SK-N-SH treated with all-trans-retinoic acid at 6 μM for 48 hours (cell line): ENCODE results near the gene RTN4R.
"Not testable (repeated sequence)": the region's sequence is repeated elsewhere in the genome, so short reads cannot be mapped to it uniquely, and the experiment has no call there.

Source experiments
- BACH2 ChIP-seq: fragments of 250-450 bp; sonication (Bioruptor Pico); IDR thresholded peaks from 2 replicates; pipeline ENCODE4 v1.9.0; 2021; ENCODE audit warnings: mild to moderate bottlenecking, borderline replicate concordance
- CSDC2 ChIP-seq: fragments of 250-450 bp; sonication (Bioruptor Pico); IDR thresholded peaks from 2 replicates; pipeline ENCODE4 v1.5.0; 2020; ENCODE audit warnings: mild to moderate bottlenecking, moderate library complexity
- RARB ChIP-seq: fragments of 250-450 bp; sonication (Bioruptor Pico); IDR thresholded peaks from 2 replicates; pipeline ENCODE4 v1.8.0; 2021; ENCODE audit warnings: mild to moderate bottlenecking, moderate library complexity
- TCF4 ChIP-seq: fragments of 250-450 bp; sonication (Bioruptor Pico); IDR thresholded peaks from 2 replicates; pipeline ENCODE4 v1.8.0; 2021; ENCODE audit warnings: mild to moderate bottlenecking, moderate library complexity, borderline replicate concordance
- ZFP3 ChIP-seq: fragments of 250-450 bp; sonication (Bioruptor Pico); IDR thresholded peaks from 2 replicates; pipeline ENCODE4 v1.5.0; 2020; ENCODE audit warnings: mild to moderate bottlenecking, moderate library complexity
- ZFP30 ChIP-seq: fragments of 450-650 bp; formaldehyde crosslinking; IDR thresholded peaks from 2 replicates; pipeline ENCODE4 v1.5.0; 2022; ENCODE audit warnings: mild to moderate bottlenecking, moderate library complexity
- ZNF565 ChIP-seq: fragments of 450-650 bp; formaldehyde crosslinking; conservative IDR thresholded peaks from 2 replicates; pipeline ENCODE4 v1.5.0; 2020; ENCODE audit warnings: low read depth, mild to moderate bottlenecking, moderate library complexity
- ZNF70 ChIP-seq: fragments of 450-650 bp; formaldehyde crosslinking; IDR thresholded peaks from 2 replicates; pipeline ENCODE4 v1.5.0; 2020; ENCODE audit warnings: mild to moderate bottlenecking, moderate library complexity
- TF ChIP-seq, protein P1 (sequence below): fragments of 250-450 bp; sonication (Bioruptor Pico); IDR thresholded peaks from 2 replicates; pipeline ENCODE4 v1.8.0; 2020; ENCODE audit warnings: mild to moderate bottlenecking, moderate library complexity, borderline replicate concordance
- TF ChIP-seq, protein P2 (sequence below): fragments of 250-450 bp; sonication (Bioruptor Pico); IDR thresholded peaks from 2 replicates; pipeline ENCODE4 v1.8.0; 2021; ENCODE audit warnings: low read depth, mild to moderate bottlenecking, moderate library complexity, borderline replicate concordance
- TF ChIP-seq, protein P3 (sequence below): fragments of 250-450 bp; sonication (Bioruptor Pico); IDR thresholded peaks from 2 replicates; pipeline ENCODE4 v1.5.0; 2020; ENCODE audit warnings: mild to moderate bottlenecking, moderate library complexity

DNA sequence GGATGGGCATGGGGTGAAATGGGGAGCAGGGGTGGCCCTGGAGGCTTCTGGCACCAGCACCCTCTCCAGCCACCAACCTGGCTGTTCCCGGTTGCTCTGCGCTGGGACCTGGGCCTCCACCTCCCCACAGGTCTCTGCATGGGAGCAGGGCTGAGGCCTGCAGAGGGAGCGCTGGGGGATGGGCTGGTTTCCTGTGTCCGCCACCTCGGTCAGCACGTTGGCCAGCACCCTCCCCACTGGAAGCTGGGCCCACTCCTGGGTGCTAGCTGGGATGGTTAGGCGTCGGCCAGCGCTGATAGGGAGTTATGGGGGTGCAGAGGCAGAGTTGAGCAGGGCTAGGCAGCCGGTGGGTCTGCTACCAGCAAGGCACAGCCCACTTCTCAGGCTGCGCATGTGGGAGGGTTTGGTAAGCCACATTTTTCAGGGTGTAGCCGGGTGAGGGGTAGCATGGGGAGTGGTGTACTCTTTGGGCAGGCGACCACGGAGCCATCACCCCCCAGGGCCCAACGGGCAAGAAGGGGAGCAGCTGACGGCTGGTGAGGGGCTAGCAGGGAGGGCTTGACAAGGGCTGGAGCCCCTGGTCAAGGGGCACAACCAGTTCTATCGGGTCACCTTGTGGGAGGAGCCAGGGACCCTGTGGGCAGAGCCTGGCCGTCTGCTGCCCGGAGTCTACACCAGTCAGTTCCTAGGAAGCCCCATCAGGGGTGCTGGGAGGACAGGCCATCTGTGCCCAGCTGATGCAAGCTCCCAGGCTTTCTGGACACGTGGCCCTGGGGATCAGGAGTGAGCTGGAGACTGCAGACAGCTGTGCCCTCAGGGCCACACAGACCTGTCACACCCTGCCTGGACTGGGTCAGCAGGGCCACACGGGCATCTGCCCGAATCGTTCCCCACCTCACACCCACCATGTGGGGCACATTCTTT, 2.3 kb upstream of the RTN4R start:
- not testable (repeated sequence) for TF ChIP-seq CSDC2, ZNF565, ZNF70, ZFP30, ZFP3, RARB, BACH2, TCF4 (CRISPR knock-in tag)
- TF ChIP-seq, protein P1, sequence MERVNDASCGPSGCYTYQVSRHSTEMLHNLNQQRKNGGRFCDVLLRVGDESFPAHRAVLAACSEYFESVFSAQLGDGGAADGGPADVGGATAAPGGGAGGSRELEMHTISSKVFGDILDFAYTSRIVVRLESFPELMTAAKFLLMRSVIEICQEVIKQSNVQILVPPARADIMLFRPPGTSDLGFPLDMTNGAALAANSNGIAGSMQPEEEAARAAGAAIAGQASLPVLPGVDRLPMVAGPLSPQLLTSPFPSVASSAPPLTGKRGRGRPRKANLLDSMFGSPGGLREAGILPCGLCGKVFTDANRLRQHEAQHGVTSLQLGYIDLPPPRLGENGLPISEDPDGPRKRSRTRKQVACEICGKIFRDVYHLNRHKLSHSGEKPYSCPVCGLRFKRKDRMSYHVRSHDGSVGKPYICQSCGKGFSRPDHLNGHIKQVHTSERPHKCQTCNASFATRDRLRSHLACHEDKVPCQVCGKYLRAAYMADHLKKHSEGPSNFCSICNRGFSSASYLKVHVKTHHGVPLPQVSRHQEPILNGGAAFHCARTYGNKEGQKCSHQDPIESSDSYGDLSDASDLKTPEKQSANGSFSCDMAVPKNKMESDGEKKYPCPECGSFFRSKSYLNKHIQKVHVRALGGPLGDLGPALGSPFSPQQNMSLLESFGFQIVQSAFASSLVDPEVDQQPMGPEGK (CRISPR knock-in tag), result not testable (repeated sequence)
- TF ChIP-seq, protein P2, sequence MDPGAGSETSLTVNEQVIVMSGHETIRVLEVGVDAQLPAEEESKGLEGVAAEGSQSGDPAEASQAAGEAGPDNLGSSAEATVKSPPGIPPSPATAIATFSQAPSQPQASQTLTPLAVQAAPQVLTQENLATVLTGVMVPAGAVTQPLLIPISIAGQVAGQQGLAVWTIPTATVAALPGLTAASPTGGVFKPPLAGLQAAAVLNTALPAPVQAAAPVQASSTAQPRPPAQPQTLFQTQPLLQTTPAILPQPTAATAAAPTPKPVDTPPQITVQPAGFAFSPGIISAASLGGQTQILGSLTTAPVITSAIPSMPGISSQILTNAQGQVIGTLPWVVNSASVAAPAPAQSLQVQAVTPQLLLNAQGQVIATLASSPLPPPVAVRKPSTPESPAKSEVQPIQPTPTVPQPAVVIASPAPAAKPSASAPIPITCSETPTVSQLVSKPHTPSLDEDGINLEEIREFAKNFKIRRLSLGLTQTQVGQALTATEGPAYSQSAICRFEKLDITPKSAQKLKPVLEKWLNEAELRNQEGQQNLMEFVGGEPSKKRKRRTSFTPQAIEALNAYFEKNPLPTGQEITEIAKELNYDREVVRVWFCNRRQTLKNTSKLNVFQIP (CRISPR knock-in tag), result not testable (repeated sequence)
- TF ChIP-seq, protein P3, sequence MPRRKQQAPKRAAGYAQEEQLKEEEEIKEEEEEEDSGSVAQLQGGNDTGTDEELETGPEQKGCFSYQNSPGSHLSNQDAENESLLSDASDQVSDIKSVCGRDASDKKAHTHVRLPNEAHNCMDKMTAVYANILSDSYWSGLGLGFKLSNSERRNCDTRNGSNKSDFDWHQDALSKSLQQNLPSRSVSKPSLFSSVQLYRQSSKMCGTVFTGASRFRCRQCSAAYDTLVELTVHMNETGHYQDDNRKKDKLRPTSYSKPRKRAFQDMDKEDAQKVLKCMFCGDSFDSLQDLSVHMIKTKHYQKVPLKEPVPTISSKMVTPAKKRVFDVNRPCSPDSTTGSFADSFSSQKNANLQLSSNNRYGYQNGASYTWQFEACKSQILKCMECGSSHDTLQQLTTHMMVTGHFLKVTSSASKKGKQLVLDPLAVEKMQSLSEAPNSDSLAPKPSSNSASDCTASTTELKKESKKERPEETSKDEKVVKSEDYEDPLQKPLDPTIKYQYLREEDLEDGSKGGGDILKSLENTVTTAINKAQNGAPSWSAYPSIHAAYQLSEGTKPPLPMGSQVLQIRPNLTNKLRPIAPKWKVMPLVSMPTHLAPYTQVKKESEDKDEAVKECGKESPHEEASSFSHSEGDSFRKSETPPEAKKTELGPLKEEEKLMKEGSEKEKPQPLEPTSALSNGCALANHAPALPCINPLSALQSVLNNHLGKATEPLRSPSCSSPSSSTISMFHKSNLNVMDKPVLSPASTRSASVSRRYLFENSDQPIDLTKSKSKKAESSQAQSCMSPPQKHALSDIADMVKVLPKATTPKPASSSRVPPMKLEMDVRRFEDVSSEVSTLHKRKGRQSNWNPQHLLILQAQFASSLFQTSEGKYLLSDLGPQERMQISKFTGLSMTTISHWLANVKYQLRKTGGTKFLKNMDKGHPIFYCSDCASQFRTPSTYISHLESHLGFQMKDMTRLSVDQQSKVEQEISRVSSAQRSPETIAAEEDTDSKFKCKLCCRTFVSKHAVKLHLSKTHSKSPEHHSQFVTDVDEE (CRISPR knock-in tag), result not testable (repeated sequence)
